HepG2 (cell line): ENCODE data around the gene ZNF391. TPM values are rescaled to one million over a fixed set of nuclear protein-coding genes. Genes with fewer than 3 reads are reported as not detected.

Experiments
- ARID2 ChIP-seq: sonication (generic); formaldehyde crosslinking; IDR thresholded peaks from 2 replicates; pipeline ENCODE4 v1.8.1; 2022; ENCODE audit warnings: mild to moderate bottlenecking, missing genetic modification reagents, borderline replicate concordance
- DR1 ChIP-seq: sonication (generic); formaldehyde crosslinking; IDR thresholded peaks from 2 replicates; pipeline ENCODE4 v1.8.0; 2021; ENCODE audit warnings: mild to moderate bottlenecking, missing genetic modification reagents, inconsistent platforms
- ELF1 ChIP-seq: sonication (generic); formaldehyde crosslinking; IDR thresholded peaks from 2 replicates; pipeline ENCODE4 v1.4.0; 2020; ENCODE audit warnings: missing genetic modification reagents
- FLYWCH1 ChIP-seq: sonication (generic); formaldehyde crosslinking; IDR thresholded peaks from 2 replicates; pipeline ENCODE4 v1.8.1; 2023; ENCODE audit warnings: mild to moderate bottlenecking, missing genetic modification reagents
- FOXP4 ChIP-seq: sonication (generic); formaldehyde crosslinking; IDR thresholded peaks from 2 replicates; pipeline ENCODE4 v1.4.0; 2020; ENCODE audit warnings: missing genetic modification reagents
- GZF1 ChIP-seq: sonication (generic); formaldehyde crosslinking; IDR thresholded peaks from 2 replicates; pipeline ENCODE4 v1.5.1; 2020; ENCODE audit warnings: mild to moderate bottlenecking, missing genetic modification reagents
- HOMEZ ChIP-seq: IDR thresholded peaks from 2 replicates; pipeline ENCODE4 v1.6.1; 2016; ENCODE audit warnings: low read depth
- PAXIP1 ChIP-seq: sonication (generic); formaldehyde crosslinking; conservative IDR thresholded peaks from 2 replicates; pipeline ENCODE4 v1.4.0; 2020; ENCODE audit warnings: mild to moderate bottlenecking, missing genetic modification reagents, moderate library complexity
- PBX3 ChIP-seq: sonication (generic); formaldehyde crosslinking; IDR thresholded peaks from 2 replicates; pipeline ENCODE4 v1.8.1; 2023; ENCODE audit warnings: missing genetic modification reagents, inconsistent platforms, borderline replicate concordance
- PLSCR1 ChIP-seq: sonication (generic); formaldehyde crosslinking; IDR thresholded peaks from 2 replicates; pipeline ENCODE4 v1.5.0; 2020; ENCODE audit warnings: missing genetic modification reagents, mild to moderate bottlenecking, borderline replicate concordance
- REPIN1 ChIP-seq: sonication (generic); formaldehyde crosslinking; IDR thresholded peaks from 2 replicates; pipeline ENCODE4 v1.8.0; 2022; ENCODE audit warnings: missing genetic modification reagents, low read depth, mild to moderate bottlenecking, borderline replicate concordance
- ZNF570 ChIP-seq: sonication (generic); formaldehyde crosslinking; IDR thresholded peaks from 2 replicates; pipeline ENCODE4 v1.4.0; 2020; ENCODE audit warnings: mild to moderate bottlenecking, missing genetic modification reagents, borderline replicate concordance
- ZNF761 ChIP-seq: sonication (generic); formaldehyde crosslinking; conservative IDR thresholded peaks from 2 replicates; pipeline ENCODE4 v1.4.0; 2020; ENCODE audit warnings: mild to moderate bottlenecking, missing genetic modification reagents
- ZNF816 ChIP-seq: sonication (generic); formaldehyde crosslinking; IDR thresholded peaks from 2 replicates; pipeline ENCODE4 v1.8.0; 2022; ENCODE audit warnings: missing genetic modification reagents, mild to moderate bottlenecking, borderline replicate concordance
- polyA plus RNA-seq, 8 experiments: library from polyadenylated mRNA; depleted of rRNA in 3 of 8; stranded (reverse) in 7 of 8; unstranded in 1 of 8; fragments of >200 nt; fragmentation: Illumina TruSeq in 4 of 8; extraction: Trizol in 4 of 8; gene quantifications; 2 replicates each; pipeline versions ENCODE4 v1.2.1 to v1.2.3, GENCODE V29; 2011 to 2016; ENCODE audit warnings: low read depth in 4 of 8, missing spikeins in 1 of 8, mixed read lengths in 1 of 8; ENCODE audit not compliant: insufficient read depth in 1 of 8
- total RNA-seq, 5 experiments: library from RNA; depleted of rRNA; stranded (reverse); fragments of >200 nt; fragmentation: Illumina TruSeq; extraction: Trizol; gene quantifications; 2 replicates each; pipeline ENCODE4 v1.2.3, GENCODE V29; 2016; ENCODE audit warnings: low read depth in 1 of 5

The ZNF391 gene
- total and polyA plus RNA-seq, 2 of the 13 experiments (the other 11 are each of a cell fraction or from before 2014, with no cell fraction given) = 0.78 to 1.7 TPM

GRCh38 chr6:27388293-27389197 is at the start of gene ZNF391 (continued):
- TF ChIP-seq ZNF761 (CRISPR knock-in tag) = peak; percentile 86; the same call in 1 of the 2 replicates
- no peak for TF ChIP-seq FLYWCH1 (CRISPR knock-in tag)
- peak; percentile 95; the same call in 1 of the 2 replicates for TF ChIP-seq ARID2 (CRISPR knock-in tag)
- peak; percentile 71; the same call in 1 of the 2 replicates for TF ChIP-seq HOMEZ (CRISPR knock-in tag)
- TF ChIP-seq FOXP4 = peak; percentile 55; the same call in 1 of the 2 replicates
- peak; percentile 72; the same call in 1 of the 2 replicates for TF ChIP-seq GZF1 (CRISPR knock-in tag)
- peak; percentile 55 for TF ChIP-seq ELF1 (CRISPR knock-in tag)
- no peak for TF ChIP-seq PBX3 (CRISPR knock-in tag)
- no peak; the same call in 1 of the 2 replicates for TF ChIP-seq PAXIP1 (CRISPR knock-in tag)
- TF ChIP-seq ZNF570 (CRISPR knock-in tag) = no peak
- TF ChIP-seq ZNF816 (CRISPR knock-in tag) = 0 out of 2 replicates have a peak, but pooled peaks have one; percentile 31
- peak; percentile 98 for TF ChIP-seq REPIN1 (CRISPR knock-in tag)
- TF ChIP-seq PLSCR1 (CRISPR knock-in tag) = no peak
- peak; percentile 59; the same call in 1 of the 2 replicates for TF ChIP-seq DR1 (CRISPR knock-in tag)
